Measurements from ENCODE around the gene OAT.
"Not testable (repeated sequence)": the region's sequence is repeated elsewhere in the genome, so short reads cannot be mapped to it uniquely, and the experiment has no call there.

Gene OAT

DNA sequence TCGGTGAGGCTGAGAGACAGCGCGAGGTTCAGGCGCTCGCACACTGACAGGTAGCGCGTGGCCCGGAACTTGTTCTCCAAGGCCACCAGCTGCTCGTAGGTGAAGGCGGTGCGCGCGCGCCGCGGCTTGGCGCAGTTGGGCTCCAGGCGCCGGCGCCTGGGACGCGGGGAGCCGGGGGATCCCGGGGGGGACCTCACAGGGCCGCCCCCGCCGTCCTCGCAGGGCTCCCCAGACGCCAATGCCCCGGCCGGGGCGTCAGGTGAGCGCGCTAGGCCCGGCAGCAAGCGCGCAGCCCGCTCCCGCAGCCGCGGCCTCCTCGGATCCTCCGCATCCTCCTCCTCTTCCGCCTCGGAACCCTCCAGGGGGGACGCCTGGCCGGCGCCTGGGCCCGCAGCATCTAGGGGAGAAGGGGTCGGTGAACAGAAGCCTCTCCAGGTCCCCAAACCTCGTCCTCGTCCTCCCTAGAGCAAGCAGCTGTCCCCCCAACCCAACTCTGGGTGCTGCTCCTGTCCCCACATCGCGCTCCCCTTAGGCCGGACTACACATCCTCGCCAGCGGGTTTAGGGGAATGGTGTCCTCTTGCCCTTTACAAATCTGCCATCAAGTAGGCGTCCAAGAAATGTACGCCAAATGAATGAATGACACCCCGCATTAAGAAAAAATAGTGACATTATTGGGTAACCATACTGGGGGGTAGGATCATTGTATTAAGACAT lies 29.2 kb upstream of the OAT start:
- no peaks in the 10 kb centered on the region for H3K9me2 ChIP-seq (replicated peaks; ENCODE audit: insufficient read depth, low read length)
- H3K4me1 ChIP-seq (ENCODE audit: low read length): no peaks in the 10 kb centered on the region
- H3K4me2 ChIP-seq (ENCODE audit: low read depth, low read length): no peak overlapping the region
- no peaks in the 10 kb centered on the region for H4K20me1 ChIP-seq (ENCODE audit: insufficient read depth, low read length)
- no peaks in the 10 kb centered on the region for H3K9me3 ChIP-seq (replicated peaks; ENCODE audit: insufficient read depth, low read length)
- peaks cover 63% of the 10 kb centered on the region for H3K27me3 ChIP-seq (replicated peaks; ENCODE audit: insufficient read depth, low read length)
- H3F3A ChIP-seq (ENCODE audit: insufficient read depth, low read length): no peaks in the 10 kb centered on the region
- no peaks in the 10 kb centered on the region for H3K36me3 ChIP-seq (replicated peaks; ENCODE audit: insufficient read depth, low read length)
- no peak overlapping the region for H3K4me3 ChIP-seq (ENCODE audit: low read length)
- no peak for TF ChIP-seq EZH2phosphoT487 (IDR thresholded peaks at IDR 0.05; ENCODE audit: low read length)
- TF ChIP-seq, protein P1, sequence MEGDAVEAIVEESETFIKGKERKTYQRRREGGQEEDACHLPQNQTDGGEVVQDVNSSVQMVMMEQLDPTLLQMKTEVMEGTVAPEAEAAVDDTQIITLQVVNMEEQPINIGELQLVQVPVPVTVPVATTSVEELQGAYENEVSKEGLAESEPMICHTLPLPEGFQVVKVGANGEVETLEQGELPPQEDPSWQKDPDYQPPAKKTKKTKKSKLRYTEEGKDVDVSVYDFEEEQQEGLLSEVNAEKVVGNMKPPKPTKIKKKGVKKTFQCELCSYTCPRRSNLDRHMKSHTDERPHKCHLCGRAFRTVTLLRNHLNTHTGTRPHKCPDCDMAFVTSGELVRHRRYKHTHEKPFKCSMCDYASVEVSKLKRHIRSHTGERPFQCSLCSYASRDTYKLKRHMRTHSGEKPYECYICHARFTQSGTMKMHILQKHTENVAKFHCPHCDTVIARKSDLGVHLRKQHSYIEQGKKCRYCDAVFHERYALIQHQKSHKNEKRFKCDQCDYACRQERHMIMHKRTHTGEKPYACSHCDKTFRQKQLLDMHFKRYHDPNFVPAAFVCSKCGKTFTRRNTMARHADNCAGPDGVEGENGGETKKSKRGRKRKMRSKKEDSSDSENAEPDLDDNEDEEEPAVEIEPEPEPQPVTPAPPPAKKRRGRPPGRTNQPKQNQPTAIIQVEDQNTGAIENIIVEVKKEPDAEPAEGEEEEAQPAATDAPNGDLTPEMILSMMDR (IDR thresholded peaks at IDR 0.05; ENCODE audit: low read length): no peak
- TF ChIP-seq EZH2 (optimal IDR thresholded peaks at IDR 0.05; ENCODE audit: low read depth, low read length): no peak
- DNase-seq: no peak
- H3K79me2 ChIP-seq (ENCODE audit: low read length): no peaks in the 10 kb centered on the region
- H2AFZ ChIP-seq (ENCODE audit: low read length): no peak overlapping the region
- H3K9ac ChIP-seq (ENCODE audit: low read length): no peak overlapping the region
- H3K27ac ChIP-seq (ENCODE audit: low read length): no peak overlapping the region

GRCh38 chr10:124446830-124447750 lies 28.4 kb upstream of the OAT start:
- no peak for DNase-seq
- H3K4me2 ChIP-seq (ENCODE audit: low read depth, low read length): no peak overlapping the region

DNA sequence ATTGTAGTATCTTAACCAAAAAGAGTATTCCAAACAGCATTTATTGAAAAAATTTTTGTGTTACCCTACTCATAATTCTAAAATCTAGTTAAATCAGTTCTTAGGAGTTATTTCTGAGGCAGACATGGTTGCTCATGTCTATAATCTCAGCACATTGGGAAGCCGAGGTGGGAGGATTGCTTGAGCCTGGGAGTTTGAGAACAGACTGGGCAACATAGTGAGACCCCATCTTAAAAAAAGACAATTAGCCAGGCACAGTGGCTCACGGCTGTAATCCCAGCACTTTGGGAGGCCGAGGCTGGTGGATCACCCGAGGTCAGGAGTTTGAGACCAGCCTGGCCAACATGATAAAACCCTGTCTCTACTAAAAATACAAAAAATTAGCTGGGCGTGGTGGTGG lies 23.0 kb upstream of the OAT start:
- not testable (repeated sequence) for H3K9ac ChIP-seq (ENCODE audit: low read length); H3K4me2 ChIP-seq (ENCODE audit: low read depth, low read length); H3K27me3 ChIP-seq (replicated peaks; ENCODE audit: insufficient read depth, low read length); H3K79me2 ChIP-seq (ENCODE audit: low read length); H3K9me2 ChIP-seq (replicated peaks; ENCODE audit: insufficient read depth, low read length); H3K36me3 ChIP-seq (replicated peaks; ENCODE audit: insufficient read depth, low read length); H3K9me3 ChIP-seq (replicated peaks; ENCODE audit: insufficient read depth, low read length); H3K4me3 ChIP-seq (ENCODE audit: low read length); H3K4me1 ChIP-seq (ENCODE audit: low read length); DNase-seq; H2AFZ ChIP-seq (ENCODE audit: low read length); H3F3A ChIP-seq (ENCODE audit: insufficient read depth, low read length); H3K27ac ChIP-seq (ENCODE audit: low read length); H4K20me1 ChIP-seq (ENCODE audit: insufficient read depth, low read length)

More at GRCh38 chr10:124446830-124447750, 28.4 kb upstream of the OAT start:
- Histone ChIP-seq H3K4me3 (ENCODE audit: low read length) (no peak overlapping the region), H3K9me2 (replicated peaks; ENCODE audit: insufficient read depth, low read length) (no peaks in the 10 kb centered on the region), H3K9ac (ENCODE audit: low read length) (no peak overlapping the region), H3K27ac (ENCODE audit: low read length) (no peak overlapping the region), H3F3A (ENCODE audit: insufficient read depth, low read length) (no peaks in the 10 kb centered on the region), H3K27me3 (replicated peaks; ENCODE audit: insufficient read depth, low read length) (peaks cover 58% of the 10 kb centered on the region), H3K36me3 (replicated peaks; ENCODE audit: insufficient read depth, low read length) (no peaks in the 10 kb centered on the region), H3K79me2 (ENCODE audit: low read length) (no peaks in the 10 kb centered on the region), H3K4me1 (ENCODE audit: low read length) (no peaks in the 10 kb centered on the region), H2AFZ (ENCODE audit: low read length) (no peak overlapping the region), H3K9me3 (replicated peaks; ENCODE audit: insufficient read depth, low read length) (no peaks in the 10 kb centered on the region), H4K20me1 (ENCODE audit: insufficient read depth, low read length) (no peaks in the 10 kb centered on the region)
- TF ChIP-seq EZH2phosphoT487 (IDR thresholded peaks at IDR 0.05; ENCODE audit: low read length): no peak
- TF ChIP-seq, protein P1 (IDR thresholded peaks at IDR 0.05; ENCODE audit: low read length): no peak

Data from MM.1S (cell line).